ENCODE measurements around the gene MUC4. TPM values are rescaled to one million over a fixed set of nuclear protein-coding genes. Genes with fewer than 3 reads are reported as not detected.

MUC4 gene
- total RNA-seq, 1 experiment from 2014 or later: 0.03 TPM

DNA sequence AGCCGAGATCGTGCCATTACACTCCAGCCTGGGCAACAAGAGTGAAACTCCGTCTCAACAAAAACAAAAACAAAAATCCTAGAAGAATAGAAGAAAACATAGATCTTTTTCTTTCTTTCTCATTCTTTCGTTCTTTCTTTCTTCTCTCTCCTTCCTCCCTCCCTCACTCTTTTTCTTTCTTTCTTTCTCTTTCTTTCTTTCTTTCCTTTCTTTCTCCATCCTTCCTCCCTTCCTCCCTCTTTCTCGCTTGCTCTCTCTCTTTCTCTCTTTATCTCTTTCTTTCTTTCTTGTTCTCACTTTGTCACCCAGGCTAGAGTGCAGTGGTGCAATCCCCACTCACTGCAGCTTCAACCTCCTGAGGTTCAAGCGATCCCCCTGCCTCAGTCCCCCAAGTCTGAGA, 33.8 kb upstream of the MUC4 start:
- no peak overlapping the region for H3K4me3 ChIP-seq (ENCODE audit: low read depth in 2 of 2, low read length in 2 of 2)
- ATAC-seq (no peak), DNase-seq (ENCODE audit: low read depth, low spot score) (no peak)
- H3K4me1 ChIP-seq (ENCODE audit: control insufficient read depth, insufficient read depth, low read length): no peaks in the 10 kb centered on the region
- ChIA-PET POLR2A (no interaction called here), CTCF (interaction anchor here (0.7 kb wide), 1 partner anchor 148 kb away, joined by 3 read pairs; no protein-coding TSS in a partner anchor)
- no peaks in the 10 kb centered on the region for H3K36me3 ChIP-seq (ENCODE audit: control insufficient read depth, insufficient read depth, low read length)
- BruUV-seq (replicated peaks): no TSS peak
- in situ Hi-C loops (cut with HindIII; ENCODE audit: low pct_unique_long_range_greater_than_20kb, low sequenced_read_pairs): no loop called here
- no peaks in the 10 kb centered on the region for H3K27me3 ChIP-seq (ENCODE audit: control insufficient read depth, insufficient read depth, low read length)
- H3K27ac ChIP-seq (ENCODE audit: low read length): no peak overlapping the region
- H3K9me3 ChIP-seq (ENCODE audit: control insufficient read depth, insufficient read depth, low read depth, low read length): no peaks in the 10 kb centered on the region
- intact Hi-C loops (cut with micrococcal nuclease; ENCODE audit: unreplicated experiment): no loop called here
- TF ChIP-seq SIN3A (IDR thresholded peaks at IDR 0.05; ENCODE audit: borderline replicate concordance, insufficient read depth, low read depth, low read length) (no peak), TCF7L2 (IDR thresholded peaks at IDR 0.05; ENCODE audit: low read depth, low read length) (no peak), POLR2AphosphoS5 (IDR thresholded peaks at IDR 0.05; ENCODE audit: low read depth, low read length) (no peak)
- TF ChIP-seq, protein P1, sequence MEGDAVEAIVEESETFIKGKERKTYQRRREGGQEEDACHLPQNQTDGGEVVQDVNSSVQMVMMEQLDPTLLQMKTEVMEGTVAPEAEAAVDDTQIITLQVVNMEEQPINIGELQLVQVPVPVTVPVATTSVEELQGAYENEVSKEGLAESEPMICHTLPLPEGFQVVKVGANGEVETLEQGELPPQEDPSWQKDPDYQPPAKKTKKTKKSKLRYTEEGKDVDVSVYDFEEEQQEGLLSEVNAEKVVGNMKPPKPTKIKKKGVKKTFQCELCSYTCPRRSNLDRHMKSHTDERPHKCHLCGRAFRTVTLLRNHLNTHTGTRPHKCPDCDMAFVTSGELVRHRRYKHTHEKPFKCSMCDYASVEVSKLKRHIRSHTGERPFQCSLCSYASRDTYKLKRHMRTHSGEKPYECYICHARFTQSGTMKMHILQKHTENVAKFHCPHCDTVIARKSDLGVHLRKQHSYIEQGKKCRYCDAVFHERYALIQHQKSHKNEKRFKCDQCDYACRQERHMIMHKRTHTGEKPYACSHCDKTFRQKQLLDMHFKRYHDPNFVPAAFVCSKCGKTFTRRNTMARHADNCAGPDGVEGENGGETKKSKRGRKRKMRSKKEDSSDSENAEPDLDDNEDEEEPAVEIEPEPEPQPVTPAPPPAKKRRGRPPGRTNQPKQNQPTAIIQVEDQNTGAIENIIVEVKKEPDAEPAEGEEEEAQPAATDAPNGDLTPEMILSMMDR (IDR thresholded peaks at IDR 0.05): no peak
- TF ChIP-seq, protein P2, sequence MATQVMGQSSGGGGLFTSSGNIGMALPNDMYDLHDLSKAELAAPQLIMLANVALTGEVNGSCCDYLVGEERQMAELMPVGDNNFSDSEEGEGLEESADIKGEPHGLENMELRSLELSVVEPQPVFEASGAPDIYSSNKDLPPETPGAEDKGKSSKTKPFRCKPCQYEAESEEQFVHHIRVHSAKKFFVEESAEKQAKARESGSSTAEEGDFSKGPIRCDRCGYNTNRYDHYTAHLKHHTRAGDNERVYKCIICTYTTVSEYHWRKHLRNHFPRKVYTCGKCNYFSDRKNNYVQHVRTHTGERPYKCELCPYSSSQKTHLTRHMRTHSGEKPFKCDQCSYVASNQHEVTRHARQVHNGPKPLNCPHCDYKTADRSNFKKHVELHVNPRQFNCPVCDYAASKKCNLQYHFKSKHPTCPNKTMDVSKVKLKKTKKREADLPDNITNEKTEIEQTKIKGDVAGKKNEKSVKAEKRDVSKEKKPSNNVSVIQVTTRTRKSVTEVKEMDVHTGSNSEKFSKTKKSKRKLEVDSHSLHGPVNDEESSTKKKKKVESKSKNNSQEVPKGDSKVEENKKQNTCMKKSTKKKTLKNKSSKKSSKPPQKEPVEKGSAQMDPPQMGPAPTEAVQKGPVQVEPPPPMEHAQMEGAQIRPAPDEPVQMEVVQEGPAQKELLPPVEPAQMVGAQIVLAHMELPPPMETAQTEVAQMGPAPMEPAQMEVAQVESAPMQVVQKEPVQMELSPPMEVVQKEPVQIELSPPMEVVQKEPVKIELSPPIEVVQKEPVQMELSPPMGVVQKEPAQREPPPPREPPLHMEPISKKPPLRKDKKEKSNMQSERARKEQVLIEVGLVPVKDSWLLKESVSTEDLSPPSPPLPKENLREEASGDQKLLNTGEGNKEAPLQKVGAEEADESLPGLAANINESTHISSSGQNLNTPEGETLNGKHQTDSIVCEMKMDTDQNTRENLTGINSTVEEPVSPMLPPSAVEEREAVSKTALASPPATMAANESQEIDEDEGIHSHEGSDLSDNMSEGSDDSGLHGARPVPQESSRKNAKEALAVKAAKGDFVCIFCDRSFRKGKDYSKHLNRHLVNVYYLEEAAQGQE (IDR thresholded peaks at IDR 0.05; ENCODE audit: insufficient read depth in 1 of 2, low read depth in 2 of 2, low read length in 1 of 2): no peak

DNA sequence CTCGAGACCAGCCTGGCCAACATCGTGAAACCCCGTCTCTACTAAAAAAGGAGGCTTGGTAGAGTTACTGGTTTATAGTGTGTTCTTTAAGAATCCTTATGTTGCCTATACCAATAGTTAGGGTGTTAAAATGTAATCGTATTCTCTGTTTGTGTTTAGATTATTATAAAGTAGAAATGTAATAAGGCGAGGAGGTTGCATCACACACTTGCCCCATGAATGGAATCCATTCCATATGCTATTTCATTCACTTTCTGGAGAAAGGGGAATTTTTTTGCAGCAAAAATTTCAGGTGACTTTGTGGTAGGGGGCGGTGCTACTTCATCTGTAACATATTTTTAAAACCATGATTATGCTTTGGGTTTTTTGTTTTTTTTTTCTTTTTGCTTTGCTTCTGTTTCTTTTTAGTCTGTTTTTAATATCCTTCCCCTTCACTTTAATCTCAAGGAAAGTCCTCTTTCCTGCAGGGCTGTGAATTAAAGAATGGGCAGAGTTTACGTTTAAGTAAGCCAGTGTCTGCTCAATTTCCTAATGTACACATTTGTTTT, 33.0 kb upstream of the MUC4 start:
- no peaks in the 10 kb centered on the region for H3K27me3 ChIP-seq (ENCODE audit: control insufficient read depth, insufficient read depth, low read length)
- no TSS peak for BruUV-seq (replicated peaks)
- no peaks in the 10 kb centered on the region for H3K9me3 ChIP-seq (ENCODE audit: control insufficient read depth, insufficient read depth, low read depth, low read length)
- intact Hi-C loops (cut with micrococcal nuclease; ENCODE audit: unreplicated experiment): no loop called here
- in situ Hi-C loops (cut with HindIII; ENCODE audit: low pct_unique_long_range_greater_than_20kb, low sequenced_read_pairs): no loop called here
- H3K27ac ChIP-seq (ENCODE audit: low read length): no peak overlapping the region; the same call in 1 of the 2 replicates
- DNase-seq (ENCODE audit: low read depth, low spot score) (no peak), ATAC-seq (no peak)
- TF ChIP-seq, protein P2 (IDR thresholded peaks at IDR 0.05; ENCODE audit: insufficient read depth in 1 of 2, low read depth in 2 of 2, low read length in 1 of 2): no peak
- TF ChIP-seq POLR2AphosphoS5 (IDR thresholded peaks at IDR 0.05; ENCODE audit: low read depth, low read length): no peak
- TF ChIP-seq, protein P1 (IDR thresholded peaks at IDR 0.05): no peak
- TF ChIP-seq TCF7L2 (IDR thresholded peaks at IDR 0.05; ENCODE audit: low read depth, low read length): no peak
- TF ChIP-seq SIN3A (IDR thresholded peaks at IDR 0.05; ENCODE audit: borderline replicate concordance, insufficient read depth, low read depth, low read length): no peak
- no peaks in the 10 kb centered on the region for H3K4me1 ChIP-seq (ENCODE audit: control insufficient read depth, insufficient read depth, low read length)
- H3K36me3 ChIP-seq (ENCODE audit: control insufficient read depth, insufficient read depth, low read length): no peaks in the 10 kb centered on the region
- no peak overlapping the region for H3K4me3 ChIP-seq (ENCODE audit: low read depth in 2 of 2, low read length in 2 of 2)
- ChIA-PET CTCF (interaction anchor here (0.6 kb wide), 1 partner anchor 671 kb away, joined by 3 read pairs; no protein-coding TSS in a partner anchor), POLR2A (no interaction called here)
